ENCODE data around the gene BABAM2. TPM values are rescaled to one million over a fixed set of nuclear protein-coding genes. Genes with fewer than 3 reads are reported as not detected.

Gene BABAM2
- total RNA-seq, 4 donors from 2014 or later = 57.2 to 72.2 (median 67.5) TPM

DNA sequence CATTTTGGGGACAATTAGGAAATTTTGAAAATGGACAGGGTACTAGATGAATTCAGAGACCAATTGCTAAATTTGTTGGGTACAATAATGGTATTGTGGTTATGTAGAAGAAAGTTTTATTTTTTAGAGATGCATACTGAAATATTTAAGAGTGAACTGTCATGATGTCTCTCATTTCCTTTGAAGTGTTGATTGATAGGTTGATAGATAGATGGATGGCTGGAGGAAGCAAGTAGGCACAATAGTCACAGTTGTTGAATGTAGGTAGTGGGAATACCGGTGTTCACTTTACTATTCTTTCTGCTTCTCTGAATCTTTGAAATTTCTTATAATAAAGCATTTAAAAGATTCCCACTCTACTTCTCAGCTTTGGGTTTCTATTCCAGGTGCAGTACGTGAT is 350.4 kb downstream of the BABAM2 start:
- Histone ChIP-seq H3K36me3 (peaks cover 0 to 15% of the 10 kb centered on the region in 2 donors), H3K27ac (no peak overlapping the region), H3K9me3 (no peaks in the 10 kb centered on the region), H3K4me1 (no peaks in the 10 kb centered on the region), H3K27me3 (no peaks in the 10 kb centered on the region), H3K4me3 (no peak overlapping the region)
- intact Hi-C loops (cut with DNase I; ENCODE audit: low total_unique reads) = no loop called here
- TF ChIP-seq, protein P1, sequence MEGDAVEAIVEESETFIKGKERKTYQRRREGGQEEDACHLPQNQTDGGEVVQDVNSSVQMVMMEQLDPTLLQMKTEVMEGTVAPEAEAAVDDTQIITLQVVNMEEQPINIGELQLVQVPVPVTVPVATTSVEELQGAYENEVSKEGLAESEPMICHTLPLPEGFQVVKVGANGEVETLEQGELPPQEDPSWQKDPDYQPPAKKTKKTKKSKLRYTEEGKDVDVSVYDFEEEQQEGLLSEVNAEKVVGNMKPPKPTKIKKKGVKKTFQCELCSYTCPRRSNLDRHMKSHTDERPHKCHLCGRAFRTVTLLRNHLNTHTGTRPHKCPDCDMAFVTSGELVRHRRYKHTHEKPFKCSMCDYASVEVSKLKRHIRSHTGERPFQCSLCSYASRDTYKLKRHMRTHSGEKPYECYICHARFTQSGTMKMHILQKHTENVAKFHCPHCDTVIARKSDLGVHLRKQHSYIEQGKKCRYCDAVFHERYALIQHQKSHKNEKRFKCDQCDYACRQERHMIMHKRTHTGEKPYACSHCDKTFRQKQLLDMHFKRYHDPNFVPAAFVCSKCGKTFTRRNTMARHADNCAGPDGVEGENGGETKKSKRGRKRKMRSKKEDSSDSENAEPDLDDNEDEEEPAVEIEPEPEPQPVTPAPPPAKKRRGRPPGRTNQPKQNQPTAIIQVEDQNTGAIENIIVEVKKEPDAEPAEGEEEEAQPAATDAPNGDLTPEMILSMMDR (IDR thresholded peaks at IDR 0.05 in 4 of 5, conservative IDR thresholded peaks at IDR 0.05 in 1 of 5) = no peak
- no peak for TF ChIP-seq POLR2A (IDR thresholded peaks at IDR 0.05)
- ATAC-seq (no peak), DNase-seq (no peak)
- in situ Hi-C loops (cut with MboI; ENCODE audit: low sequenced_read_pairs in 4 of 4) = no loop called here

DNA sequence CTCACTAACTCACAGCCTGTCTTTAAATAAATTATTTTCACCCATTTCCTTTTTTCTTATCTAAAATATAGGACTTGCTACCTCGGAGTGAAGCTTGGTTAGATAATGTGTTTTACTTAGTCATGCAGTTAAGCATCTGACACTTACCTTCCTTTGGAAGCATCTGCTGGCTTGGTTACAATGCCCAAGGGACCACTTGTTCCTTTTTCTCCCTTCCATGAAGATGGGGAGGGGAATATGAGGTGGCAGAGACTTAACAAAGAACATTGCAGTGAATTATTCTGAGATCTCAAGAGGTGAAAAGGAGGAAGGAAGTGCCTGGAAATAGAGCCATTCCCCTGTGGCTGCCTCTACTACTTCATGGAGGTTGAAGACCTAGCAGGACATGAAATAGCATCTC is 356.8 kb downstream of the BABAM2 start:
- no peaks in the 10 kb centered on the region for H3K27me3 ChIP-seq
- intact Hi-C loops (cut with DNase I; ENCODE audit: low total_unique reads) (loop anchor here (5.0 kb wide), 1 partner anchor 35 kb away; no protein-coding TSS in a partner anchor), in situ Hi-C loops (cut with MboI; ENCODE audit: low sequenced_read_pairs in 4 of 4) (no loop called here)
- no peak overlapping the region for H3K4me3 ChIP-seq
- ATAC-seq = no peak
- H3K36me3 ChIP-seq = peaks cover 0 to 8% of the 10 kb centered on the region in 2 donors
- peaks cover 19% of the 10 kb centered on the region in 2 donors for H3K4me1 ChIP-seq
- no peaks in the 10 kb centered on the region for H3K9me3 ChIP-seq
- H3K27ac ChIP-seq = peak overlapping the region in 3 of 4 donors; percentile 0 to 13 (median 12)
- no peak for TF ChIP-seq POLR2A (IDR thresholded peaks at IDR 0.05)
- TF ChIP-seq, protein P1 (IDR thresholded peaks at IDR 0.05 in 4 of 5, conservative IDR thresholded peaks at IDR 0.05 in 1 of 5) = no peak
- DNase-seq = no peak

DNA sequence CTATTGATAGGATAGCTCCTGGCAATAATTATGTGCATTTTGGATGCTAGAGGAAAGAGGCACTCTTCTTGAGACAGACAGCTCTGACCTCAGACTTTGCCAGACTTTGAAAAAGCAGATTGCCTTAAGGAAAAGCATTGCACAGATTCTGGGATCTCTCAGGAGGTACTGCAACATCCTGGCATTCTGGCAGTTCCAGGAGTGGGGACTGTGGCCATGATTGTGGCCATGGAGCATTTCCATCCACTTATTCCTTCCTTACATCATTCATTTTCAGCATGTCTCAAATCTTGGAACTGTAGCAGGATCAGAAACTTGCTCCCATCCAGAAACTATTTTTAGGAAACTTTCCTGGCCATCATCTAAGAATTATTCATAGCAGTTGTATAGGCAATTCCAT is 357.2 kb downstream of the BABAM2 start:
- Histone ChIP-seq H3K9me3 (no peaks in the 10 kb centered on the region), H3K4me3 (no peak overlapping the region), H3K4me1 (peaks cover 19% of the 10 kb centered on the region in 2 donors), H3K27ac (peak overlapping the region in 3 of 4 donors; percentile 0 to 21 (median 12)), H3K27me3 (no peaks in the 10 kb centered on the region), H3K36me3 (peaks cover 0 to 8% of the 10 kb centered on the region in 2 donors)
- ATAC-seq (no peak), DNase-seq (no peak)
- TF ChIP-seq, protein P1 (IDR thresholded peaks at IDR 0.05 in 4 of 5, conservative IDR thresholded peaks at IDR 0.05 in 1 of 5) = no peak
- no peak for TF ChIP-seq POLR2A (IDR thresholded peaks at IDR 0.05)
- intact Hi-C loops (cut with DNase I; ENCODE audit: low total_unique reads) (loop anchor here (5.0 kb wide), 1 partner anchor 35 kb away; no protein-coding TSS in a partner anchor), in situ Hi-C loops (cut with MboI; ENCODE audit: low sequenced_read_pairs in 4 of 4) (no loop called here)

DNA sequence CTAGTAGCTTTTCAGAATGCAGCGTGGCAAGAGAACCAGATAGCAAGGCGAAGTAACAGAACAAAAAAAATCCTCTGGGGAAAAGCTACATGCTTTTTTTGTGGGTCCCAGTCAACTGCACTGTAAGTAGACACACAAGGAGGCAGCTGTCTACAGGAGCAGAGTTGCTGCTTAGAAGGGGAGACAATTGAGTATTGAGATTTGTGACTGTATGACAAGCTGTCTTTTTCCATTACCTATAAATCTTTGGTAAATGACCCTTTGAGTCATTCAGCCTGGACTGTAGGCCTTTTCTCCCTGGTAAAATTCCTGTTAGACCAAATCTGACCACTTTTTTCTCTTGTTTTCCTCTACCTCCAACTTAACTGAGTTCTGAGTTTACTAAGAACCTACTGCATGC is 358.0 kb downstream of the BABAM2 start:
- in situ Hi-C loops (cut with MboI; ENCODE audit: low sequenced_read_pairs in 4 of 4) = no loop called here
- DNase-seq = no peak
- H3K4me3 ChIP-seq = no peak overlapping the region
- peak overlapping the region in 1 of 4 donors; percentile 35 for H3K27ac ChIP-seq
- peaks cover 19% of the 10 kb centered on the region in 2 donors for H3K4me1 ChIP-seq
- TF ChIP-seq, protein P1 (IDR thresholded peaks at IDR 0.05 in 4 of 5, conservative IDR thresholded peaks at IDR 0.05 in 1 of 5) = no peak
- no peak for TF ChIP-seq POLR2A (IDR thresholded peaks at IDR 0.05)
- ATAC-seq = peak in 1 of 2 donors; percentile 18
- no peaks in the 10 kb centered on the region for H3K27me3 ChIP-seq
- intact Hi-C loops (cut with DNase I; ENCODE audit: low total_unique reads) = loop anchor here (5.0 kb wide), 1 partner anchor 34 kb away; no protein-coding TSS in a partner anchor
- H3K9me3 ChIP-seq = no peaks in the 10 kb centered on the region
- H3K36me3 ChIP-seq = peaks cover 0 to 8% of the 10 kb centered on the region in 2 donors

DNA sequence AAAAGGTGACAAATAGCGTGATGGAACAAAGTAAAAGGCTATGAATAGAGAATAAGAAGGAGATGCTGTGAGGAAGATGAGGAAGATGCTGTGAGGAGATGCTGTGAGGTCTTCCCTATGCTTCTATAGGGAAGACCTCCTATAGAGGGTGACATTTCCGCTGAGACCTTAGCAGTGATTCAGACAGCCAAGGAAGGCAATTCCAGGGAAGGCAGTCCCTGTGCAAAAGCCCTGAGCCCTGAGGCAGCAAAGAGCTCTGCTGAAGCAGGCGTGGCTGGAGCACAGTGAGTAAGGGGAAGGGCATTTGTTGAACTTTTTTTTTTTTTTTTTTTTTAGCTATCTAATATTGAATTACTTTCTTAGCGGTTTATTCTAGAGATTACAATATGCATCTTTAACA is 359.5 kb downstream of the BABAM2 start:
- in situ Hi-C loops (cut with MboI; ENCODE audit: low sequenced_read_pairs in 4 of 4) = no loop called here
- H3K4me3 ChIP-seq = no peak overlapping the region
- intact Hi-C loops (cut with DNase I; ENCODE audit: low total_unique reads) = no loop called here
- H3K4me1 ChIP-seq = peaks cover 19% of the 10 kb centered on the region in 2 donors
- ATAC-seq (no peak), DNase-seq (no peak)
- H3K36me3 ChIP-seq = peaks cover 0 to 8% of the 10 kb centered on the region in 2 donors
- TF ChIP-seq POLR2A (IDR thresholded peaks at IDR 0.05) = no peak
- TF ChIP-seq, protein P1 (IDR thresholded peaks at IDR 0.05 in 4 of 5, conservative IDR thresholded peaks at IDR 0.05 in 1 of 5) = no peak
- H3K9me3 ChIP-seq = no peaks in the 10 kb centered on the region
- no peaks in the 10 kb centered on the region for H3K27me3 ChIP-seq
- no peak overlapping the region for H3K27ac ChIP-seq

Data from gastrocnemius medialis (tissue), 4 donors.